HG02763 (cell line): ENCODE results near the gene DHX15.
A peak's percentile ranks its signal among the peaks of the same experiment; 100 is the strongest.

Experiments
- ATAC-seq: cut with Tn5 transposase; IDR thresholded peaks from one replicate; pipeline ENCODE4 v1.9.1; 2021; ENCODE audit warnings: mild to moderate bottlenecking, moderate library complexity; ENCODE audit not compliant: unreplicated experiment

Gene DHX15

GRCh38 chr4:24495388-24495787, 89.0 kb downstream of the DHX15 start:
- ATAC-seq = no peak

GRCh38 chr4:24489870-24490269, 94.5 kb downstream of the DHX15 start:
- no peak for ATAC-seq

GRCh38 chr4:24488399-24489164, 95.8 kb downstream of the DHX15 start:
- ATAC-seq = peak; percentile 66

- ATAC-seq = no peak
Observed at GRCh38 chr4:24482871-24483270, 101.5 kb downstream of the DHX15 start.

- no peak for ATAC-seq
Observed at GRCh38 chr4:24477919-24478318, 106.4 kb downstream of the DHX15 start.
